Stimulated activated CD4-positive, alpha-beta T cell treated with anti-CD3 and anti-CD28 coated beads, Interleukin-15, amount 100 ng/mL, for 24 hours (primary cell): ENCODE results near the gene ACTR1B.
"Not testable (repeated sequence)": the region's sequence is repeated elsewhere in the genome, so short reads cannot be mapped to it uniquely, and the experiment has no call there.

Experiments used
- DNase-seq: peaks from one replicate; pipeline ENCODE4 v3.0.0-alpha.2; 2020

The ACTR1B gene

GRCh38 chr2:97688062-97688827 lies 24.4 kb upstream of the ACTR1B start:
- no peak for DNase-seq

GRCh38 chr2:97687235-97687634 lies 23.4 kb upstream of the ACTR1B start:
- not testable (repeated sequence) for DNase-seq

- DNase-seq = no peak
Observed at GRCh38 chr2:97678298-97678697, 14.5 kb upstream of the ACTR1B start.

DNA sequence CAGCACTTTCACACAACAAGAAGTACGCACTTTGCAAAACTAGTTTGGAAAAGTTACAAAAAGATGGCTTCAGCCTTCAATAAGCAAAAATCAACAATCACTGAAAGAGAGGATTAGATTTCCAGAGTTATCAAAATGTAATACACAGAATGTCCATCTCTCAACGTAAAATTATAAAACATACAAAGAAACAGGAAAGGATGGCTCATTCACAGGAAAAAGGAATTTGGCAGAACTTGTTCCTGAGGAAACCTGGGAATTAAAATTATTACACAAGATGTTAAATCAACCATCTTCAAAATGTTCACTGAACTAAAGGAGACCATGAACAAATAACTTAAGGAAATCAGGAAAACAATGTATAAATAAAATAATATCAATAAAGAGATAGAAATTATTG lies 13.6 kb upstream of the ACTR1B start:
- no peak for DNase-seq

- no peak for DNase-seq
Observed at GRCh38 chr2:97676620-97677019, 12.8 kb upstream of the ACTR1B start.

DNA sequence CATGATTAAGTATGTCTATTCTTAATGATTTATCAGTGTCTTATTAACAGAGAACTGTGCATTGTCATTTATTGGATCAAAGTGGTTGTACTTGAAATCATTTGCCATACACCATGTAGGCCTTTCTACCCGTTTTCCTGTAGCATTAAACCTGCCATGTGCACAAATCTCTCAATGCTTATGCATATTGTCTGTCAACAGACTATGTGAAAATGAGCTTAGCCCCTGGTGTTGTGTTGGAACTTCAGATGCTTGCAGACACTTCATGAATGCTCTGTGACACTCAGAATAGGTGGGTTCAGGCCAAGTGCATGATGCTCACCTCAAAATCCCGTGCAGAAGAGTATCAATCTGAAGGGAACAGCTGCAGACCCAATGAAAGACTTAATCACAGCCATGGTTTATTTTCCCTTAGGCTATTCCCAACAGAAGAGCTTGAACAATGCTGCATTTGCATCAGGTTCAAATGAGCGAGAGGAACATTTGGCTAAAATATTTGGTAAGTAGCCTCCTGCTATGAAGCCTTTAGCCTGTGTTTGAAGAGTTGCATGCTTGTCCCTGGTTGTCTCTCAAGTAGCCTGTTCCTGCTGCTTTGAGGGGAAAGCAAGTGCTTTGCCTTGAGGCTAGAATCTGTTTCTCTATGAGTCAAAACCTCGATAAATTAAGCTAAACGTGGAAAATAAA lies 11.7 kb upstream of the ACTR1B start:
- no peak for DNase-seq

DNA sequence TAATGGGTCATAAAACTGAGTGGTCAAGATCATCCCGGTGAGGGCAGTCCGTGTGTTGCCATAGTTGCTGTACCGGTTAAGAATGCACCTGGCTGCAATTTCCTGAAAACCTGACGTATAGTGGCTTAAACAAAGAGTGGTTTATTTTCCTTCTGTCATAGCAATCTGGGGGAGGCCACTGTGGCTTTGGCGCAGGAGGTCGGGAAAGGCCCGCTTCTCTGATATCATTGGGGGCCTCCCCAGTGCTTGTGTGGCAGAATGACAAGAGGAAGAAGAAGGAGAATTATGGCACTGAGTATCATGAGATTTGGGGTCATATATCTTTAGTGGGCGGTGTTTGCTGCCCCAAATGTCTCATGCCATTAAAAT lies 10.1 kb upstream of the ACTR1B start:
- DNase-seq = peak; percentile 54

GRCh38 chr2:97673182-97673914 lies 9.5 kb upstream of the ACTR1B start:
- DNase-seq = peak; percentile 49

DNA sequence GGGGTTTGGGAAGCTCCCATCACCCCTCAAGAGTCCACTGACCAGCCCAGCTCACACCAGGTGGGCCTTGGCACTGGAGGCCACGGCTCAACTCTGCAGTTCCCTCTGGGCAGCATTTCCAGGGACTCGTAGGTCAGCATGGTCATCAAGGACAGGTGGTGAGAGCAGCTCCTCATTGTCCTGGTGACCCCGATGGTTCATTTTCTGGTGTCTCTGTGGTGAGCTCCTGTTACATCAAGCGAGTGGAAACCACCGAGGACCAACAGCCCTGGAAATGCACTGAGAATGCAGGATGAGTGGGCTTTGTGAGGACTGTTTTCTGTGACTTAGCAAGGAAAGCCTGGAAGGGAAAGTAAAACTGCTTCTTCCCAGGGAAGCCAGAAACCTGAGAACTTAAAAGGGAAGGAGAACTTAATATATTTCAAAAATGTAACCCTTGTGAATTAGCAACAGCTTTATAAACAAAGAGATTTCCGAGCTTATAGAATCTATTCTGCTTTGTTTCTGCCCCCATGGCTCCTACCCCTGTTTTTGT lies 8.8 kb upstream of the ACTR1B start:
- DNase-seq = not testable (repeated sequence)

- no peak for DNase-seq
Observed at GRCh38 chr2:97671526-97671925, 7.7 kb upstream of the ACTR1B start.

GRCh38 chr2:97670471-97670870 lies 6.6 kb upstream of the ACTR1B start:
- DNase-seq = no peak

DNA sequence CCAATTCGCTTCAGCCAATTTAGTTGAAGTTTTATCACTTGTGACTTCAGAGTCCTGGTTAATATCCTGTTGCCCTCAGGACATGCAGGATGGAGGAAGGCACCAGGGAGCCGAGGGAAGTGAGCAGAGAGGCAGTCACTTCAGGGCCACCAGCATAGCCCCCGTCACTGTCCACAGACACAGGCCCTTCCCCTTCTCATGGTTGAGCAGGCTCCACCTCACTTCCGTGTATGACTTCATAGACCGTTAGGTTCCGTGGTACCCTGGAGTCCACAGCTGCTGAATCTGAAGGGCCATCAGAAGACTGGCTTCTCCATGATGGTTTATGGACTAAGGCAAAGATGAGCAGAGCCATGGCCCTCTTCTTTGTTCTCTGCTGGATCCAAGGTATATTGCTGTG lies 5.6 kb upstream of the ACTR1B start, which contains the start of gene C2orf92:
Gene C2orf92, plus strand, starts transcription at position 266 of the 400 bp plus-strand sequence. Its CDS starts 76 bp downstream, at position 342.
- DNase-seq = no peak

- DNase-seq = no peak
Observed at GRCh38 chr2:97664636-97664970, 759 bp upstream of the ACTR1B start.

DNA sequence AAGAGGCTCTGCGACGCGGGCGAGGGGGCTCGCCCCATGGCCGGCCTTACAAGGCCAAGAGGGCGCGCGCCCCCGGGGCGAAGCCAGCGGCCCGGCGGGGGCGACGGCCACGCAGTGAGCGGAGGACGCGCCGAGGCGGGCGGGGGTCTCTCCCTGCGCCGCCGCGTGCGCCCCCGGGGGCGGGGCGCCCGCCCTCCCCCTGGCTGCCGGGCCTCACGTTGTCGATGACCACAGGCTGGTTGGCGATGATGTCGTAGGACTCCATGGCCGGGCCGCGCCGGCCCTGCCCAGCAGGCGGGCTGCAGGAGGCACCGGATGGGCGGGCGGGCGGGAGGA lies 250 bp downstream of the ACTR1B start:
- DNase-seq = no peak

DNA sequence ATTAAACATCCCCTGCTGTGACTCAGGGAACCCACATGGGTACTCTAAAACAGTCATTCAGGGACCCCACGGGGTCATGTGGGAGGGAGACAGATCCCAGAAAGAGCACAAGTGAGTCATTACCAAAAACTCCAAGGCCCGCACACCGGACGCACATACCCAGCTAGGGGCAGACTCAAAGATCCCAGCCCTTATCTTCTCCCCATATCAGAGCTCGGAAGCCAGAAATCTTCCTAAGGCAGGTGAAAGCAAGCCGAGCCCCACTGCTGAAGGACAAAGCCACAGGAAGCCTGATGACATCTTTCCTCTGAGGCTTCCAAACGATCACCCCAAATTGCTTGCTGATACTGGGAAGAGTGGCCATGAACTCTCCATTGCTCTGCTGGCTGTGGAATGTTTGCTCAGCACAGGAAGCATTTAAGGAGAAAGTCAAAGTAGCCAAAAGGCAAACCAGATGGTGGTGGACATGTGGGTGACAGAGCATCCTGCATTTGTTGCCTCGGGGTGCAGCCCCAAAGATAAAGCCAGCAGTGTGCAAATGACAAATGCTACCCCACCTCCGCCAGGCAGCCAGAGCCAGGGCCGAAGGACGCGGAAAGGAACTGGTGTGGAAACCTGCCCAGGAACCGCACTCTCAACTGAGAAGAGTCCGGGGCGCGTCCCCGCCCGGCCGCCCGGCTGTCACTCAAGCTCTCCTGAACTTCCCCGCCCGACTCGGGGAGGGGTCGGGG lies 784 bp downstream of the ACTR1B start:
- DNase-seq = peak; percentile 92

DNA sequence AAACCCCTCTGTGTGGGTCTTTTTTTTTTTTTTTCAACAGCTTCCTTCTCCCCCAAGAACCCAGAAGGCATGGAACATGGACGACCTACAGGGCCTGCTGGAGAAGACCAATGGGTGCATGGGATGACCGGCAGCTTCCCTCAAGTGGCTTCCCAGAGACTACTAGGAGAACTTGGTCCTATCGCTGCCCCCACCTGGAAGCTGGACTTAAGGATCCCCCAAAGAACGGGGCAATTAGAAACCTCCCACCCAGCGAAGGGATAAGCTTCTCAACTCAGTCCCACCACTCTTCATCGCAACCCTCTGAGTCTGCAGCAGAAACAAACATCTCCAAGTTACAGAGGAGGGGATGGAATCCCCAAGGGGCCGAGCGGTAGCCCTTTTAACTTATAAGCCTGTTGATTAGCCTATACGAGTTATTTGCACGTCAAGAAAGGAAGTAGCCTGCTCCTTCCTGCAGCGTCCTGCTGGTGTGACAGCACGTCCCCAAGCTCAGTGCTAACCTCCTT lies 1.4 kb downstream of the ACTR1B start:
- DNase-seq = no peak

DNA sequence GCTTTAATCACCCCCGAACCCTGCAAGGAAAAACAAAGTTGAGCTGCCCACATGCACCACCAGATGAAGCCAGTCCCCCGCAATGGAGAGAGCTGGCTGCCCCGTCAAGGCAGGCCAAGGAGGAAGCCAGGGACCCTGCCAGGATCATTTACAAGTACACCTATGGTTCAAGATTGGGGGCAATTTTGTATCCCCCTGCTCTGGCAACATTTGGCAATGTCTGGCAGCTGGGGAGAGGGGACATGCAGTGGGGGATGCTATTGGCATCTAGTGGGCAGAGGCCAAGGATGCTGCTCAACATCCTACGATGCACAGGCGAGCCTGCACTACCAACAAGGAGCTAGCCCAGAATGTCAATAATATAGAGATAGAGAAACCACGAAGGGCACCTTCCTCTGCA lies 1.9 kb downstream of the ACTR1B start:
- no peak for DNase-seq

- DNase-seq = no peak
Observed at GRCh38 chr2:97660775-97661389, 3.0 kb downstream of the ACTR1B start.

- no peak for DNase-seq
Observed at GRCh38 chr2:97660044-97660774, 3.6 kb downstream of the ACTR1B start.

- DNase-seq = no peak
Observed at GRCh38 chr2:97659256-97660043, 4.4 kb downstream of the ACTR1B start.

DNA sequence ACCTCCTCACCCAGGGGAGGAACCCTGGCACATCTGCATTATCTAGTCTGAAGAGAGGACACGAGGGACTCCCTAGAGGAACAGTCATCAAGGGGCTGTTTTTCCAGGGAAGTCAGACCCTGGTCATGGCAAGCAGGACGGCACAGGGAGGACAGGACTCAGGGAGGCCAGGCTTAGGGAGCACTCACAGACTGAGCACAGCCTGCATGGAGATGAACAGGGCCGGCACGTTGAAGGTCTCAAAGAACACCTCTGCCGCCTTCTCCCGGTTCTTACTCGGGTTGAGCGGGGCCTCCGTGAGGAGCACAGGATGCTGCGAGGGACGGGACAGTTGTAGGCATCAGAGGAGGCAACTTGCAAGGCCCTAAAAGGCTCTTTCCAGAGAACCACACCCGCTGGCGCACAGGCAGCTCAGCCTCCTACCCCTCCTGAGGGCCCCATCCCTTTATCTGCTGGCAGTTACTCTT lies 5.1 kb downstream of the ACTR1B start:
- DNase-seq = no peak
